OCI-LY3 (cell line): ENCODE data around the gene MED9.

ENCODE experiments used
- H2AFZ ChIP-seq: fragments of 200-600, 300-600 bp; shearing (Covaris generic); 2 replicates; pipeline ENCODE4 v1.6.0; 2014; ENCODE audit warnings: antibody characterized with exemption, low read depth, low read length
- H3K27ac ChIP-seq: fragments of 200-600, 300-600 bp; sonication (generic); 2 replicates; pipeline ENCODE4 v1.5.1; 2014; ENCODE audit warnings: mild to moderate bottlenecking, low read length, moderate library complexity, mixed read lengths
- H3K27me3 ChIP-seq: fragments of 200-600, 300-600 bp; sonication (generic); 2 replicates; pipeline ENCODE4 v1.6.1; 2014; ENCODE audit warnings: low read depth, low read length, mixed read lengths
- H3K36me3 ChIP-seq: fragments of 200-600, 300-600 bp; sonication (generic); replicated peaks from 2 replicates; pipeline ENCODE3; 2014; ENCODE audit warnings: low read depth, low read length, mixed read lengths
- H3K4me1 ChIP-seq: fragments of 300-600, 200-600 bp; sonication (generic); 2 replicates; pipeline ENCODE4 v1.6.1; 2014; ENCODE audit warnings: low read length, mixed read lengths
- H3K4me2 ChIP-seq: fragments of 200-600, 300-600 bp; sonication (generic); 2 replicates; pipeline ENCODE4 v1.6.1; 2014; ENCODE audit warnings: low read length, mixed read lengths
- H3K4me3 ChIP-seq: fragments of 300-600, 200-600 bp; sonication (generic); 2 replicates; pipeline ENCODE4 v1.5.1; 2014; ENCODE audit warnings: antibody characterized with exemption, mild to moderate bottlenecking, low read length, moderate library complexity
- H3K79me2 ChIP-seq: fragments of 300-600, 200-600 bp; shearing (Covaris generic); 2 replicates; pipeline ENCODE4 v1.6.1; 2014; ENCODE audit warnings: mild to moderate bottlenecking, low read length, mixed read lengths
- H3K9ac ChIP-seq: fragments of 300-600, 200-600 bp; shearing (Covaris generic); 2 replicates; pipeline ENCODE4 v1.6.0; 2014; ENCODE audit warnings: mild to moderate bottlenecking, low read length, moderate library complexity
- H3K9me3 ChIP-seq: fragments of 200-600, 300-600 bp; shearing (Covaris generic); 2 replicates; pipeline ENCODE4 v1.6.1; 2014; ENCODE audit warnings: low read length, mixed read lengths; ENCODE audit not compliant: insufficient read depth
- H4K20me1 ChIP-seq: fragments of 200-600, 300-600 bp; sonication (generic); 2 replicates; pipeline ENCODE4 v1.6.1; 2016; ENCODE audit warnings: low read length, mixed read lengths; ENCODE audit not compliant: insufficient read depth
- CTCF ChIP-seq: fragments of 200-600, 300-600 bp; sonication (generic); IDR thresholded peaks from 2 replicates; pipeline ENCODE4 v1.5.1; 2014; ENCODE audit warnings: antibody characterized with exemption, low read length, low read depth
- EZH2phosphoT487 ChIP-seq: fragments of 200-600 bp; shearing (Covaris generic); IDR thresholded peaks from 2 replicates; pipeline ENCODE4 v1.6.1; 2018; ENCODE audit warnings: antibody characterized with exemption, mixed run types, low read depth

Gene MED9

GRCh38 chr17:17487998-17488397 lies 11.2 kb downstream of the MED9 start:
- Histone ChIP-seq H3K4me1 (no peaks in the 10 kb centered on the region), H3K79me2 (peaks cover 10% of the 10 kb centered on the region), H2AFZ (no peak overlapping the region), H3K36me3 (no peaks in the 10 kb centered on the region), H4K20me1 (no peaks in the 10 kb centered on the region), H3K4me3 (no peak overlapping the region), H3K9me3 (no peaks in the 10 kb centered on the region), H3K27me3 (no peaks in the 10 kb centered on the region), H3K27ac (no peak overlapping the region), H3K9ac (no peak overlapping the region), H3K4me2 (no peak overlapping the region)
- TF ChIP-seq CTCF (no peak), EZH2phosphoT487 (no peak)

- Histone ChIP-seq H3K36me3 (no peaks in the 10 kb centered on the region), H3K4me1 (no peaks in the 10 kb centered on the region), H4K20me1 (no peaks in the 10 kb centered on the region), H3K27me3 (no peaks in the 10 kb centered on the region), H3K4me2 (no peak overlapping the region), H2AFZ (no peak overlapping the region), H3K27ac (no peak overlapping the region), H3K9me3 (no peaks in the 10 kb centered on the region), H3K9ac (no peak overlapping the region), H3K79me2 (no peaks in the 10 kb centered on the region), H3K4me3 (no peak overlapping the region)
- no peak for TF ChIP-seq EZH2phosphoT487
Observed at GRCh38 chr17:17491031-17491471, 14.3 kb downstream of the MED9 start.

- H3K9ac ChIP-seq = no peak overlapping the region
- no peaks in the 10 kb centered on the region for H3K36me3 ChIP-seq
- no peaks in the 10 kb centered on the region for H3K27me3 ChIP-seq
- no peak overlapping the region for H3K4me2 ChIP-seq
- H3K9me3 ChIP-seq = no peaks in the 10 kb centered on the region
- H4K20me1 ChIP-seq = no peaks in the 10 kb centered on the region
- H3K4me1 ChIP-seq = no peaks in the 10 kb centered on the region
- no peak overlapping the region for H2AFZ ChIP-seq
- no peak overlapping the region for H3K27ac ChIP-seq
- TF ChIP-seq EZH2phosphoT487 (no peak), CTCF (no peak)
- H3K4me3 ChIP-seq = no peak overlapping the region
- H3K79me2 ChIP-seq = no peaks in the 10 kb centered on the region
Observed at GRCh38 chr17:17491546-17491988, 14.8 kb downstream of the MED9 start.

- Histone ChIP-seq H3K27me3 (no peaks in the 10 kb centered on the region), H3K79me2 (no peaks in the 10 kb centered on the region), H3K27ac (no peak overlapping the region), H3K4me1 (no peaks in the 10 kb centered on the region), H3K9ac (no peak overlapping the region), H3K4me2 (no peak overlapping the region), H3K9me3 (no peaks in the 10 kb centered on the region), H3K4me3 (no peak overlapping the region), H2AFZ (no peak overlapping the region), H4K20me1 (no peaks in the 10 kb centered on the region), H3K36me3 (no peaks in the 10 kb centered on the region)
- no peak for TF ChIP-seq CTCF
- TF ChIP-seq EZH2phosphoT487 = no peak
Observed at GRCh38 chr17:17492085-17492484, 15.3 kb downstream of the MED9 start.

GRCh38 chr17:17492571-17492970 lies 15.8 kb downstream of the MED9 start:
- no peak overlapping the region for H3K27ac ChIP-seq
- H3K27me3 ChIP-seq = no peaks in the 10 kb centered on the region
- H3K9me3 ChIP-seq = no peaks in the 10 kb centered on the region
- H3K4me3 ChIP-seq = no peak overlapping the region
- TF ChIP-seq CTCF (no peak), EZH2phosphoT487 (no peak)
- H2AFZ ChIP-seq = no peak overlapping the region
- H3K36me3 ChIP-seq = no peaks in the 10 kb centered on the region
- no peak overlapping the region for H3K4me2 ChIP-seq
- H3K9ac ChIP-seq = no peak overlapping the region
- H3K79me2 ChIP-seq = no peaks in the 10 kb centered on the region
- no peaks in the 10 kb centered on the region for H3K4me1 ChIP-seq
- H4K20me1 ChIP-seq = no peaks in the 10 kb centered on the region
